ENCODE measurements around the gene SDSL. TPM values are rescaled to one million over a fixed set of nuclear protein-coding genes. Genes with fewer than 3 reads are reported as not detected.

Gene SDSL
- polyA plus RNA-seq, 3 donors: 11.1 to 17.0 (median 13.5) TPM

DNA sequence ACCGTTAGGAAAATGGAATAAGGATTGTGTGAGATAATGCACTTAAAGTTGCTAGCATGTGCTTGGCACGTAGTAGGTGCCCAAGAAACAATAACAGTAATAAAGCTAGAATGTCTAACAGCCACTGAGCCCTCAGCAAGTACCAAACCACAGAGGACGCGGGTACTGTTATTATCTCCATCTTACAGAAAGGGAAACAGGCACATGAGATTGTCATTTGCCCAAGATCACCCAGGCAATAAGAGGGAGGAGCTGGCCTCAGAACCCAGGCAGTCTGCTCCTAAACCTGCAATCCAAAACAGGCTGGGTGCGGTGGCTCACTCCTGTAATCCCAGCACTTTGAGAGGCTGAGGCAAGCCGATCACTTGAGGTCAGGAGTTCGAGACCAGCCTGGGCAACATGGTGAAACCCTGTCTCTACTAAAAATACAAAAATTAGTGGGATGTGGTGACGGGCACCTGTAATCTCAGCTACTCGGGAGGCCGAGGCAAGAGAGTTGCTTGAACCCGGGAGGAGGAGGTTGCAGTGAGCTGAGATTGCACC is 13.4 kb upstream of the SDSL start:
- no peak for DNase-seq (ENCODE audit: extremely low read depth in 1 of 11, low read depth in 9 of 11, low spot score in 4 of 11)

DNA sequence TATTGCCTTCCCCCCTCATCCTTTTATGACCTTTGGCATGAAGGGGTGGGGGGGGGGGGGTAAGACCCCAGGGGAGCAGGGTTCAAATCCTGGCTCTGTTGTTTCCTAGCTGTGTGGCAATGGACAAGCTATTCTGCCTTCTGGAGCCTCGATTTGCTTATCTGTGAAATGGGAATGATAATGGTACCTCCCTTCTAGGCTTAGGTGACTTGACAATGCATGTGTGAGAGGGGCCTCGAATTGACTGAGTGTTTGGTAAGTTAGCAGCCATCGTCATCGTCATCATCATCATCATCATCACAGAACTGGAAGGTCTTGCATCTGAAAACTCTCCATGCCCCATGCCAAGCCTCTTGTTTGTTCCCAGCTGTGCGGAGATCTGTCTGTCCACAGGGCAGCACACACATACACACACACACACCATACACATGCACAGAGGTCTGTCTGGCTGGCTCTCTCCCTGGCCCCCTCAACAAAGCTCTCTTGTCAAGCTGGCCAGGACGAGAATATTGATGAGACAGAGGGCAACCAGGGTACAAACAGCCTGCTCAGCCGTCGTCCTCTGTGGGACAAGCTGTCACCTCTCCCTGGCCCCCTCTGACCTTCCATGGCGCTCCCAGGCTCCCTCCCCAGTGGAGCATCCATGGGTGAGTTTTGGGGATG is 12.6 kb upstream of the SDSL start:
- no peak for DNase-seq (ENCODE audit: extremely low read depth in 1 of 11, low read depth in 9 of 11, low spot score in 4 of 11)

DNA sequence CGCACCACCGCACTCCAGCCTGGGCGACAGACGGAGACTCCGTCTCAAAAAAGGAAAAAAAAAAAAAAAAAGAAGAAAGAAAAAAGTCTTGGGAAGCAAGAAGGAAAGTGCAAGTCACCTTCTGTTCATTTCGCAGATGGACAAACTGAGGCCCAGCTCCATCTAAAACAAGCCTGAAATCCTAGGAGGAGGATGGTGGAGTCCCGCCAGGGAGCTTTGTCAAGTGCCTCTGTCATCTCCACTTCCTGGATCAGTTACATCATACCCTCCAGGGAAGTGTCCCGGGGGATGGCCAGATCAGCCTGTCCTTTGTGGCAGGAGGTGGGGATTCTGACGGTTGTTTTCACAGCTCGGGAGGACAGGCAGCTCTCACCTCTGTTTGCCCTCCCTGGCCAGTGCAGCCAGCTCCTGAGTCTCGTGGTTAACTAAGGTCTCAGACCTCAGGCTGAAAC is 8.7 kb upstream of the SDSL start:
- no peak for DNase-seq (ENCODE audit: extremely low read depth in 1 of 11, low read depth in 9 of 11, low spot score in 4 of 11)

GRCh38 chr12:113414519-113415038 is 7.6 kb upstream of the SDSL start:
- no peak for DNase-seq (ENCODE audit: extremely low read depth in 1 of 11, low read depth in 9 of 11, low spot score in 4 of 11)

- no peak for DNase-seq (ENCODE audit: extremely low read depth in 1 of 11, low read depth in 9 of 11, low spot score in 4 of 11)
Observed at GRCh38 chr12:113416091-113416754, 6.0 kb upstream of the SDSL start.

DNA sequence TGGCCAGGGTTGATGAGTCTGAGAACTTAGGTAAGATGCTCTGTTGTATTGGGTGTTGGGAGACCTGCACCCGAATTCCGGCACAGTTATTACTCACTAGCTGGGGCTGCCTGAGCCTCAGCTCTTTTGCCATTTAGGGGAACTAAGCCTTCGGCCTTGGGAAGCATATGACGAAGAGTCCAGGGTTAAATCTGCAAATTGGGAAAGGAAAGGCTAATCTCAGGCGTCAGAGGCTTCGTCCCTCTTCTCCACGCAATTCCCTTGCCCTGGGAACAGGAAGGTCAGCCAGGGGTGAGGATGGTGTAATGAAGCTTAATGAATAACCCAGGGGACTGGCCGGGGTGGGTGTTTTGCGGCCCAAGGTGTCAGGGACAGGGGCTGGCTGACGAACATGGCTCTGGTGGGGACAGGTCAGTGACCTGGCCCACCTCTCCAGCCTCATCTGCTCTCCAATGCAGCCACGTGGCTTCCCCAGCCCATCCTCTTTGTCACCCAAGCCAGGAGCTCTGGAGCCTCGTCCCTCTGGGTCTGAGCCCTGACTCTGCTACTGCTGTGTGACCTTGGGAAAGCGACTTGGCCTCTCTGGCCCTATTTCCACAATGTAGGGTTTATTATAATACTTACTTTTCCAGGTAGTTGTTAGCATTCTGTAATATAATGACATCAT is 3.8 kb upstream of the SDSL start:
- no peak for DNase-seq (ENCODE audit: extremely low read depth in 1 of 11, low read depth in 9 of 11, low spot score in 4 of 11)

DNA sequence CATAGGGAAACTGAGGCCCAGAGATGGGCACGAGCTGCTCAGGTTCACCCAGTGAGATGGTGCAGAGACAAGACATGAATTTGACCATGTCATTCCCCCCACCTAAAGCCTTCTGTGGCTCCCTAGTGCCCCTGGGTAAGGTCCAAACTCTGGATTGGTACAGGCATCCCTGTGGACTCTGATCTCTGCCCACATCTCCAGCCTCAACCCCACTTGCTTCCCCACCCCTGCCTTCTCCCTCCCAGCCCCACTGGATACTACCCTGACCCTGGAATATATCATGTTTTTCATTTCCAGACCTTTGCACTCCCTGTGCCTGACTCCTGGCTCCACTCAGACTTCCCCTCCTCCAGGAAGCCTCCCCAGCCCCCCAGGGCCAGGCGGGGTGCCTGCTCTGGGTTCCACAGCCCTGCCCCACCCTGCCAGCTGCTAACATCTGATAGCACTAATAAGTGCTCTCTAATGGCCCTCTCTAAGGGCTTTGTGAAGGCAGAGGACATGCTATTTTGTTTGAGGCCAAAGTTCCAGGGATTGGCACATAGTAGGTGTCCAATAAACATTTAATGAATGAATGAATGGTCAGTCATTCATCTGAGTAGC is 1.1 kb upstream of the SDSL start:
- no peak for DNase-seq (ENCODE audit: extremely low read depth in 1 of 11, low read depth in 9 of 11, low spot score in 4 of 11)

DNA sequence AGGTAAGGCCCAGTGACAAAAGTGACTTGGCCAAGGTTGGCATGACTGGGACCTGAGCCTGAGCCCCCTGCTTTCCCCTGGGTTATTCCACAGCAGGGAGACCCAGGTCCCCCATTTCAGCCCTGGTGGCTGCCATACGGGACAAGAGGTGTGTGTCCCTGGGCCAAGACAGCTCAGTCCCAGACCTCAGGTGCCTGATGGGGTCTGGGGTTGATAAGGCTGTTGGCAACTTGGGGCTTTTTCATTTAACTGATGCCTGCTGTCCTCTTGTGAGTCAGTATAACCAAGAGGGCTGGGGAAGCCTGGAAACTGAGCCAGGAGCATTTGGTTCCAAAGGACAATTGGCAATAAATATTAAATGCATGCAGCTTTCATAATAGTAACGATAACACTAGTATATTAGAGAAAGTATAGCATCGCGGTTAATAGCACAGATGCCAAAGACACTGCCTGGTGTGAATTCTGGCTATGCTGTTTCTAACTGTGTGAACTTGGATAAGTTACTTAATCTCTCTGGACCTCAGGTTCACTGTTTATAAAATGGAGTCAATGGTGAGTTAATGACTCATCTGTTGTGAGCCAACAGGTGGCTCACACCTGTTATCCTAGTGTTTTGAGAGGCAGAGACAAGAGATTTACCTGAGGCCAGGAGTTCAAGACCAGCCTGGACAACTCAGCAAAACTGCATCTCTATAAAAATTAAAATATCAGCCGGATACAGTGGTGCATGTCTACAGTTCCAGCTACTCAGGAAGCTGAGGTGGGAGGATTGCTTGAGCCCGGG is 898 bp downstream of the SDSL start:
- DNase-seq (ENCODE audit: extremely low read depth in 1 of 11, low read depth in 9 of 11, low spot score in 4 of 11): no peak

DNA sequence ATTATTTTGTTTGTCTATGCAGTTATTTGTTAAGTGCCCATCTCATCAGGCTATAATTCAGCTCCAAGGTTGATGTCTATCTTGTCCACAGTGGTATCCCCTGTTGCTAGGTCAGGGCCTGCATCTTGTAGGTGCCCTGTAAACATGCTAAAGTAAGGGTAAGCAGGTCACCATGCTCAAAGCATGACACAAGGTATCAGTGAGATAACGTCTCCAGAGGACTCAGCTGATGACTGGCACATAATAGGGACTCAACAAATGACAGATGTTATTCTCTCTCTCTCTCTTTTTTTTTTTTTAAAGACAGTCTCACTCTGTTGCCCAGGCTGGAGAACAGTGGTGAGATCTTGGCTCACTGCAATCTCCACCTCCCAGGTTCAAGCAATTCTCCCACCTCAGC is 2.3 kb downstream of the SDSL start:
- no peak for DNase-seq (ENCODE audit: extremely low read depth in 1 of 11, low read depth in 9 of 11, low spot score in 4 of 11)

GRCh38 chr12:113424915-113425823 is 3.0 kb downstream of the SDSL start:
- peak in 2 of 11 donors; percentile 10 to 20 for DNase-seq (ENCODE audit: extremely low read depth in 1 of 11, low read depth in 9 of 11, low spot score in 4 of 11)

GRCh38 chr12:113425960-113426453 is 3.8 kb downstream of the SDSL start:
- DNase-seq (ENCODE audit: extremely low read depth in 1 of 11, low read depth in 9 of 11, low spot score in 4 of 11): no peak

- no peak for DNase-seq (ENCODE audit: extremely low read depth in 1 of 11, low read depth in 9 of 11, low spot score in 4 of 11)
Observed at GRCh38 chr12:113427882-113428281, 5.7 kb downstream of the SDSL start.

DNA sequence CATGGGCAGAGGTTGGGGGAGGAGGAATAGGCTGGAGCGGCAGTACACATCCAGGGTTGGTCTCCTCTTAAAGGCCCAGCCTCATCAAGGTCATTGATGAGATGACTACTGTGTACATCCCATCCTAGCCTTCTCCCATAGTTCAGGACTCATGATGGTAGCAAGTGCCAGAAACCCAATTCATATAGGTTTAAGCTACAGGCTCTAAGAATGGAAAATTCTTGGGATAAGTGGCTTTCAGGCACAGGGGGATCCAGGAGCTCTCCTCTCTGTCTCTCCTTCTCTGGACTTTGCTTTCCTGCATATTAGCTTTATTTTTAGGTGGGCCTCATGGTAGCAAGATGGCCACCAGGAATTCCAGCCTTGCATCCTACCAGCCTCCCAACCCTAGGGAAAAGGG is 6.3 kb downstream of the SDSL start:
- DNase-seq (ENCODE audit: extremely low read depth in 1 of 11, low read depth in 9 of 11, low spot score in 4 of 11): no peak

DNA sequence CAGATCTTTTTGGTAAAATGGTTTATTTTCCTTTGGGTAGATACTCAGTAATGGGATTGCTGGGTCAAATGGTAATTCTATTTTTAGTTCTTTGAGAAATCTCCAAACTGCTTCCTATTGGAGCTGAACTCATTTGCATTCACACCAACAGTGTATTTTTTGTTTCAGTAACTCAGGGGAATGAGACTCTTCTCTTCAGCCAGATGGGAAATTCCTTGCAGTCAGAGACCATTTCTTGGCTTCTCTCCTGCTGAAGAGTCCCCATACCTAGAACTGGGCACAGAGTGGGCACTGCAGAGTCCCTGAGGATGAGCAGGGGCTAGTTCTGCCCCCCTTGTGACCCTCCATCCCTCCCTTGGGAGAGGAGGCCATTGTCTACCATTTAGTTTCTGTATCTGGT is 10.8 kb downstream of the SDSL start:
- DNase-seq (ENCODE audit: extremely low read depth in 1 of 11, low read depth in 9 of 11, low spot score in 4 of 11): no peak

GRCh38 chr12:113435367-113435766 is 13.2 kb downstream of the SDSL start:
- no peak for DNase-seq (ENCODE audit: extremely low read depth in 1 of 11, low read depth in 9 of 11, low spot score in 4 of 11)

DNA sequence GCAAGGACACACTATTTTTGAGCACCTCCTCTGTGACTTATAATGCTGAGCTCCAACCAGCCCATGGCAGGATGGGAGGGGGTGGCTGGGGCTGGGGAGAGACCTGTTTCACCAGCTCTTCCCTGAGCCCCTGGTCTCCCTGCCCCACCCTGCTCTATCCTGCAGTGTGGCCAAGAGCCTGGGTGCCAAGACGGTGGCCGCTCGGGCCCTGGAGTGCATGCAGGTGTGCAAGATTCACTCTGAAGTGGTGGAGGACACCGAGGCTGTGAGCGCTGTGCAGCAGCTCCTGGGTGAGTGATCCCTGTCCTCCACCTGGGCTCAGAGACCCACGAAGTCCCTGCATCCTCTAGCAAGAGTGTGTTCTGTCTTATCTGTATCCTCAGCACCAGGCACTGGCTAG is 14.4 kb downstream of the SDSL start:
- no peak for DNase-seq (ENCODE audit: extremely low read depth in 1 of 11, low read depth in 9 of 11, low spot score in 4 of 11)

DNA sequence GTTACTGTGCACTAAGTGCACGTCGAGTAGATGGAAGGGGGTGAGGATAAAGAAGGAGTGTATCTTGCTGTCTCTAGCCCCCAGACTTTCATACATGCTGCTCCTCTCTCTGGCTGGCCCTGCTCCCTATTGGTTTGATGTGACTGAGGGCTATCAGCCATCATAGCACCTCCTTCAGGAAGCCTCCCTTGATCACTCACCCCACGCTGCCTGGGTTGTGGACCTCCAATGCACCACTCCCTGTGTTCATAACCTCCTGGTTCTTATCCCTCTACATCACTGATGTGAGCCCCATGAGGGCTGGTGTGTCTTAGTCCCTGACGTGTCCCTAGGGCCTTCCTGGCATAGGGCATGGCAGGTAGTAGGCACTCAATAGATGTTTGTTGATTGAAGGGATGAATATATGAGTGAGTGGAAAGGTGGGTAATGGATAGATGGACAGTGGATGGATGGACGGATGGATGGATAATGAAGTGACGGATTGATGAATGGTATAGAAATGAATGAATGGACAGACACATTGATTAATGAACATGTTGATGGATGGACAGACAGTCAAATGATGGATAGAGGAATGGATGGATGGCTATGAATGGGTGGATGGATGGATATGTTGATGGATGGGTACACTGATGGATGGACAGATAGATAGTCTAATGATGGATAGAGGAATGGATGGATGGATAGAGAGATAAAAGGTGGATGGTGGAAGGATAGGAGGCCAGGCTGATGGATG is 15.0 kb downstream of the SDSL start:
- no peak for DNase-seq (ENCODE audit: extremely low read depth in 1 of 11, low read depth in 9 of 11, low spot score in 4 of 11)
